HL-60 (cell line): ENCODE measurements around the gene HARS1.

ENCODE experiments used
- CTCF ChIP-seq: IDR thresholded peaks from one replicate; pipeline ENCODE4 v1.5.1; 2011; ENCODE audit warnings: low read length, control low read depth, inconsistent platforms; ENCODE audit not compliant: insufficient read depth
- GABPA ChIP-seq: IDR thresholded peaks from 2 replicates; pipeline ENCODE4 v1.6.1; 2012; ENCODE audit warnings: low read depth
- POLR2AphosphoS5 ChIP-seq: IDR thresholded peaks from 2 replicates; pipeline ENCODE4 v1.6.1; 2012; ENCODE audit warnings: low read depth
- SPI1 ChIP-seq: IDR thresholded peaks from 2 replicates; pipeline ENCODE4 v1.6.1; 2012; ENCODE audit warnings: low read depth, mild to moderate bottlenecking, borderline replicate concordance
- TF ChIP-seq, protein P1 (sequence below): IDR thresholded peaks from 2 replicates; pipeline ENCODE4 v1.6.1; 2012; ENCODE audit warnings: low read depth; ENCODE audit not compliant: insufficient replicate concordance

GRCh38 chr5:140664030-140664358 lies 27.2 kb downstream of the HARS1 start:
- TF ChIP-seq CTCF (no peak), GABPA (no peak), POLR2AphosphoS5 (no peak), SPI1 (no peak)
- TF ChIP-seq, protein P1, sequence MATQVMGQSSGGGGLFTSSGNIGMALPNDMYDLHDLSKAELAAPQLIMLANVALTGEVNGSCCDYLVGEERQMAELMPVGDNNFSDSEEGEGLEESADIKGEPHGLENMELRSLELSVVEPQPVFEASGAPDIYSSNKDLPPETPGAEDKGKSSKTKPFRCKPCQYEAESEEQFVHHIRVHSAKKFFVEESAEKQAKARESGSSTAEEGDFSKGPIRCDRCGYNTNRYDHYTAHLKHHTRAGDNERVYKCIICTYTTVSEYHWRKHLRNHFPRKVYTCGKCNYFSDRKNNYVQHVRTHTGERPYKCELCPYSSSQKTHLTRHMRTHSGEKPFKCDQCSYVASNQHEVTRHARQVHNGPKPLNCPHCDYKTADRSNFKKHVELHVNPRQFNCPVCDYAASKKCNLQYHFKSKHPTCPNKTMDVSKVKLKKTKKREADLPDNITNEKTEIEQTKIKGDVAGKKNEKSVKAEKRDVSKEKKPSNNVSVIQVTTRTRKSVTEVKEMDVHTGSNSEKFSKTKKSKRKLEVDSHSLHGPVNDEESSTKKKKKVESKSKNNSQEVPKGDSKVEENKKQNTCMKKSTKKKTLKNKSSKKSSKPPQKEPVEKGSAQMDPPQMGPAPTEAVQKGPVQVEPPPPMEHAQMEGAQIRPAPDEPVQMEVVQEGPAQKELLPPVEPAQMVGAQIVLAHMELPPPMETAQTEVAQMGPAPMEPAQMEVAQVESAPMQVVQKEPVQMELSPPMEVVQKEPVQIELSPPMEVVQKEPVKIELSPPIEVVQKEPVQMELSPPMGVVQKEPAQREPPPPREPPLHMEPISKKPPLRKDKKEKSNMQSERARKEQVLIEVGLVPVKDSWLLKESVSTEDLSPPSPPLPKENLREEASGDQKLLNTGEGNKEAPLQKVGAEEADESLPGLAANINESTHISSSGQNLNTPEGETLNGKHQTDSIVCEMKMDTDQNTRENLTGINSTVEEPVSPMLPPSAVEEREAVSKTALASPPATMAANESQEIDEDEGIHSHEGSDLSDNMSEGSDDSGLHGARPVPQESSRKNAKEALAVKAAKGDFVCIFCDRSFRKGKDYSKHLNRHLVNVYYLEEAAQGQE, result no peak
